NK-92 (cell line): ENCODE measurements around the gene AMACR.

Experiments used
- DNase-seq: peaks from one replicate; lab custom pipeline; 2025; ENCODE audit not compliant: unreplicated experiment; lab: John Stamatoyannopoulos, UW

AMACR gene

DNA sequence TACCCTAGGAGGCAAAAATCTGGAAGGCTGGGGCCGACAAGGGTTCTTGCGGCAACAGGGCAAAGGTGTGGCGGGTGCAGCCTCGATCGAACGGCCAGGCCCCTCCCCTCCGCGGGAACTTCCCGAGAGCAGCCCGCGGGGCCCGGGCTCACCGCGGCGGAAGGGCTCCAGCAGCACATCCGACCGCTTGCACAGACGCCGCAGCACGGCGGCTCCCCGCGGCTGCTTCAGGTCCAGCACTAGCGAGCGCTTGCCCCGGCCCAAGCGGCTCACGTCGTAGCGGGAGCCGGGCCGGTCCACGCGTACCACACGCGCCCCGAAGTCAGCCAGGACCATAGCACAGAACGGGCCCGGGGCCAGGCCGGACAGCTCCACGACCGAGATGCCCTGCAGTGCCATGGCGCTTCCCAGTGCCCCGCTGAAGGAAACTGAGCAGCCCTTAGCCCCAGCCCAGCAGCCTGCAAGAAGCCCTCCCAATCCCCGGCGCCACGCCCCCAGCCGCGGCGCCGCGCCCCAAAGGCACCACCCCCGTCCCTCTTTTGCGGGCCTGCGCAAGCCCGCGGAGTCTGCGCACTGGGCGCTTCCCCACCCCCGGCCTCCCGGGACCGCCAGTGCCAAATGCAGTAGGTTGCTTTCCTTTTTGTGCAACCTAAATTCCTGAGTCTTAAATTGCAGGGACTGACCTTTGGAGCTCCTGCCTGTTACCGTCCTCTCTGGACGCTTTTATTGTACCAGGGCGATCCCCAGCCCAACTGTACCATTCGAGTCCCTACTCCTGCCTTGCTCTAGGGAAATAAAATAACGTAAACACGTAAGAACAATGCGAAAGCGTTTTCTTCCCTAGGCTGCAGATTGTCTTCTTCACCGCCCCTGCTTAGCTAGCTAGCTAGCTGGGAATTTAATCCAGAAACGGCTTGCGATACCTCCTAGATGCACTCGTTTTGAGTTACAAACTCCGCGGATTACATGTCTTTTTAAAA lies at the start of gene AMACR:
Gene AMACR (minus strand): TSS at position 430 of the 980 bp plus-strand sequence. CDS start 31 bp downstream, at position 399.
- DNase-seq, result peak; percentile 51

DNA sequence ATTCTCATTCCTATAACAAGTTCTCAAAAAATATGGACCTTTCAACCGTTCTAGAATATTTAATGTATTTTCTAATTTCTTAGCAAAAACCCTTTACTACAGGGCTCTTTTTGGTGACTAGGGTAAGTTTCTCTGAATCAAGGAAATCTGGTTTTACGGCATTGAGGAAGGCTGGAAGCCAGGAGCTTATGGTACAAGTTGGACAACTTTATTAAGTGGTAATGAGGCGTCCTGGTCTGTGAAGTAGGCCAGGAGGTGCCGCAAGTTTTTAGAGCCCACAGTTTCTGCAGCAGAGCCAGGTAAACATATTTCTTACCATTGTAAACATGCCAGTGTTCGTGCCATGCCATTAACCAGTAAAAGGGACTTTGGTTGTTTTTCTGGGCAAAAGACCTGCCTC lies 49.7 kb upstream of the AMACR start:
- DNase-seq, result no peak

DNA sequence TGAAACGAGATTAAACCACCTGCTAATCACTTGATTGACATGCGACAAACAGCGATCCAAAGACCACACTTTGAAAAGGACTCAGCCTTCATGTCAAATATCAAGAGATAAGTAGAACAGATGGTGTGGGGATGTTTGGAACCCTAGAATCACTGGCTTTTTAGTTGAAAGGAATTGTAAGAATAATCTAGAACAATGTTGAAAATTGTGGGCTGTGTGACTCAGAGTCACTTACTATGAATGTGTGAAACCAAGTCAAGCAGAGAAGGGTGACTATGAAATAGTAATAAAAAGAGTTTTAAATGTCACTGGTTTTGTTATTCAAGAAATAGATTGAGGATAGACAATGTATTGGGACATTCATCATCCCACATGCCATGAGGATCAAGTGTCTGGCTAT lies 49.3 kb upstream of the AMACR start:
- no peak for DNase-seq

DNA sequence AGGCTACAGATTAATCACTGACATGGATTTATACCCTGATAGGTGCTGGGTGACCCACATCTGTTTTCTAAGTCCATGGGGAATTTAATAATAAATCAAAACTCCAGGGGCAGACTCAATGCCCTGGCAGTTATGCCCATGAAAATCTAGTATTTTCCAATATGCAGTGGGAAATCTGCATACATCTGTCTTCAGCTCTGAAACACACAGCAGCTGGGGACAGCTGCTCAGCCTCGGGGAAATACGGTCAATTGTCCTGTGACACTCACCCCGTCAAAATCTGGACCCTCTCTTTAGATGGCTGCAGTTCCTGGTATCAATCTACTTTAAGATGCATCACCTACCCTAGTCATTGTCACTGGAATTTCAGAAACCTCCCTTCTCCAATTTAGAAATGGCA lies 47.8 kb upstream of the AMACR start:
- DNase-seq, result no peak

DNA sequence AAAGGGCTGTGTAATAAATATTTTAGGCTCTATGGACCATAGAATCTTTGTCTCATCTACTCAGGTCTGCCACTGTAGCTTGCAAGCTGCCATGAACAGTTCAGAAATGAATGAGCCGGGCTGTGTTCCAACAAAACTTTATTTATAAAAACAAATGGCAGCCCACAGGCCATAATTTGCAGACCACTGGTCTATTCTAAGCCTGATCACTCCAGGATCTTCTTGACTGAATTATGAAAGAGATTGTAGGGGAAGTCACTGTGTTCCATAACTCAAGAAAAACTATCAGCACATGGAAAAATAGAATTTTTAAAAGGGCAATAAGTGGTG lies 46.5 kb upstream of the AMACR start:
- no peak for DNase-seq

DNA sequence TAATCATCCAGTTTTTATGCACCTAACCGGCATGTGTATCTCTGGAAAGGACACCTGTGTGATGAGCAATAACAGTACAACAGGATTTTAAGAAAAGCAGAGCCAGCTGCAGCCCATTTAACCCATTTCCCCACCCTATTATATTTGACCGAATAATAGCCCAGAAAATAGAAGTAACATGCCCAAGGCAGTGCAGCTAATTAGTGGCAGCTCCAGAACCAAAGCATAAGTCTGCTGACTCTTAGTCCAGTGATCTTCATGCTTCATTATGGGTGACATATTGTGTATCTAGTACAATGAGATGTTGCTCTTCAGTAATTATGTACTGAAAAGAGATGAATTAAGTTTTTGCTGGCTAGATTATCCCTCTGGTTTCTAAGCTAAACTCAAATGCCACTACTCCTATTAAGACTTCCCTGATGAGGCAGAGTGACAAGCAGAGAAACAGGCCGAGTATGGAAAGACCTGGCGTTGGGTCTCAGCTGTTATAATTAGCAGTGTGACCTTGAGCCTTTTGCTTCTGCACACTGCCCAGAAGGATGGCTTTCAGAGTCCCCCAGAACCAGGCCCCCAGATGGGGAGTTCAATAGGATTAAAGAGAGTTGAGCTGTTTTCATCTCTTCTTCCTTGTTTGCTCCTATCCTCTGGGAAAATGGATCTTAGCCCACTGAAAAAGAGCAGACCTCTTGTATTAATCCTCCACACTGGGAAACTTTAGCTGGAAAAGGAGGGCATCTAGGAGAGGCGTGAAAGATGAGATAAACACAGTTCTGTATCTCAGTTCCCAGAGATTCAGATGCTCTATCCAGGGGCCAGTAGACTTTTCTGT lies 45.9 kb upstream of the AMACR start:
- DNase-seq, result no peak

DNA sequence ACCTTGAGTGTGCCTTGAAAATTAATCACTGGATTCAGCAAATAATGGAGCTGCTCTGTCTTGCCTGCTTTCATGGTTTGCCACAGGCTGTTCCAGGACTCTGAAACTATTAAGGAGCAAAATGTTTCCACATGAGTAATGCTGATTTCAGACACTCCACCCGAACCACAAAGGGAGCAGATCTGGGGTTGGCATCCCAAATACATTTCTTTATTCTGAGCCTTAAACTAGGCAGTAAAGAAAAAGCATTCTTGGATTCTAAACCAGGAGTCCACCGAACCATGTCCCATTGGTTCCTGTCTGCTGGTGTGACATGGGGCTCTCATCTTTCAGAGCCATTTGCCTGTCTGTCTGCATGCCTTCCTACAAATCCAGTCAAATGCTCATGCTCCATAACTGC lies 45.3 kb upstream of the AMACR start:
- DNase-seq, result no peak

DNA sequence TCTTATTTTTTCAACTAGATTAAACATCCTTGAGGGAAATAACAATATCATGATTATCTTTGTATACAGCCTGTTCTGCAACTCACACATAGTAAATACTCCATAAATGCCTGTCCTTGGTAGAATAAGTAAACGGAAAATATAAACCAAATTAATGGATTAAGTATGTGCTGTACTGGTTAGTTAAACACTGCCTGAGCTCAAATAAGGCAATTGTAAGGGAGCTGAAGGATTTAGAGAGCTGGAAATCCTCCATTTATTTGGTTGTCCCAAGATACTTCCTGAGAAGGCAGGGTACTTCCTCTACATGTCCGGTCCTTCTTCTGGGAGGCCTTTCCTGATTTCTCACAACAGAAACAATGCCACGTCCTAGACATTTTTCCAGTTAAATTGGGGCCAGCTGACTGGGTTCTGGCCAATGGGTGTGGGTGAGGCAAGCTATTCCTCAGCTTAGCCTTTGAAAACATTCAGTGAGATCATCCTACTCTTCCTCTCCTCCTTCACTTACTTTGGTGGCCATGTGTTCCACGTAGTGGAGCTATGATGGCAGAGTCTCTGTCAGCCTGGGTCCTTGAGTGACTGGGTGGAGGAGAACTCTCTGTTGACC lies 43.6 kb upstream of the AMACR start:
- DNase-seq, result no peak

DNA sequence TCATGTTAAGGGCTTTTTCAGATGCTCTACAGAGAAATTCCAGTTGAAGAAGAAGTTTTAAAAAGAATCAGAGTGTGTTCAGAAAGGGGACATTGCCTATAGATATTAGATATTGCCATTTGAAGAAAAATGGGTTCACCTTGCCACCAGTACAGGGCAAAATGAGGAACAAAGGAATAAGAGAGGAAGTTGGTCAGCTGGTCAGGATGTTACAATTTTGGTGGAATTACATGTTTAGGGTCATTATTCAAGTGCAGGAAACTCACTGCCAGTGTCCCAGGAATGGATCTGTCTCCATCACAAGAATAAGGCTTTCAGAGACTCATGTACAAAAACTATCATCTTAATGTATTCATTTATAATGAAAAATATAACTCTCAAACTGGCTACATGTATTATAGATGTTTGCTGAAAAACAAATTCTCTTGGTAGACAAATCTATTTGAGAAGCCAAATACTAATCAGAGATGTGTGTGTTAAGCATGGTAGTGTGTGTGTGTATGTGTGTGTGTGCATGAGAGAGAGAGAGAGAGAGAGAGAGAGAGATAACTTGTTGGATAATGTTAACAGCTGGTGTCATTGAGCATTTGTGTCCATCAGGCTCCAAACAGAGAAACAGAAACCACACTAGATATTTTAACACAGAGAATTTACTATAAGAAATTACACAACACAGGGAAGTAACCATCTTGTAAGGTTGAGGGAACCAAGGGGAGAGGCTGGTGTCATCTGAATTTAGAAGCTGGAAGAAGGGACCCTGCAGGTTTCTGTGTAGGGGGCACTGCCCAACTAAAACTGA lies 40.1 kb upstream of the AMACR start:
- no peak for DNase-seq

DNA sequence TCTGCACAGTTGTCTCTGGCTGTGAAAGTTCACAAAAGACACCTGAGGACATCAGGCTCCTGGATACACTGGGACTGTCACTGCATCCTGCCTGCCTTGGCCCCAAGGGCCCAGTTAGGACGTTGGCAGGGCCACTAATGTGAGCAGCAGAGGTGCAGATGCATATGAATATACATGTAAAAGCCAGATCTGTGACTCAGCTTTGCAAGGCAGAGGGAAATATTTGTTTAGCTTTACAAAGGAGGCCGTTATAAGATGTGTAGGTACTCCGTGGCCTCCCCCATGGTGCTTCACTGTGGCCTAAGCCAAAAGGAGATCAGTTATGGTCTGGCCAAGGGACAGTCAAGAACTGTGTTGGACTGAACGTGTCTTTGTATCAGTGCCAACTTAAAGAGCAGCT lies 39.3 kb upstream of the AMACR start:
- no peak for DNase-seq

DNA sequence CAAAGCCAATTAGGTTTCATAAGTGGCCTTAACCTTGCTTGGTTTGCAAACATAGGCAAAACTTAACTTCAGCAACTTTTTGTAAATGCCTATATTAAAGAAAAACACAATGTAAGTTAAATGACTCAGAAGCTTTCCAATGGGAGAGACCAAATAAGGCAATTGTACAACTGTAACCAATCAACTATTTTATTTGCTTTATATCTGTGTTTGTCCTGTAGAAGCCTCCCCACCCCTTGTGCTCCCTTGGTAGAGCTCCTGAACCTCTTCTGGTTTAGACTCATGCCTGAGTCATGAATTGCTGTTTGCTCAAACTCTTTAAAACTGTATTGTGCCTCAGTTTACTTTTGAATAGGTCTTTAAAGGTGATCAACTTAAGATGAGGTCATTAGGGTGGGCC lies 38.1 kb upstream of the AMACR start:
- DNase-seq, result no peak

DNA sequence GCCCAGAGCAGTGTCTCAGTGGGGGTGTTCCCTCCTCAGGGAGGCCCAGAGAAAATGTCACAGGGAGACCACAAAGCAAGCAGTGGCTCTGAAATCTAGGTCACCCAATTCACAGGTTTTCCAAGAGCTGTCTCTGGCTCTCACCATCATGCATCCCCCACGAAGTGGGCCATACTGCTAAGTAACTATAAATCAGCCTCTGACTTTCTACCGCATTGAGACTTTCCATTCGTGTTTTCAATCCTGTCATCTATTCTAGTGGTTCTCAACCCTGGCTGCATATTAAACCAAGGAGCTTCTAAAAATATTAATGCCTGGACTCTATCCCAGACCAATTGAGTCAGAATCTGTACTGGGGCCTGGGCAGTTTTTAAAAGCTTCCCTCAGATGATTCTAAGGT lies 37.2 kb upstream of the AMACR start:
- no peak for DNase-seq

DNA sequence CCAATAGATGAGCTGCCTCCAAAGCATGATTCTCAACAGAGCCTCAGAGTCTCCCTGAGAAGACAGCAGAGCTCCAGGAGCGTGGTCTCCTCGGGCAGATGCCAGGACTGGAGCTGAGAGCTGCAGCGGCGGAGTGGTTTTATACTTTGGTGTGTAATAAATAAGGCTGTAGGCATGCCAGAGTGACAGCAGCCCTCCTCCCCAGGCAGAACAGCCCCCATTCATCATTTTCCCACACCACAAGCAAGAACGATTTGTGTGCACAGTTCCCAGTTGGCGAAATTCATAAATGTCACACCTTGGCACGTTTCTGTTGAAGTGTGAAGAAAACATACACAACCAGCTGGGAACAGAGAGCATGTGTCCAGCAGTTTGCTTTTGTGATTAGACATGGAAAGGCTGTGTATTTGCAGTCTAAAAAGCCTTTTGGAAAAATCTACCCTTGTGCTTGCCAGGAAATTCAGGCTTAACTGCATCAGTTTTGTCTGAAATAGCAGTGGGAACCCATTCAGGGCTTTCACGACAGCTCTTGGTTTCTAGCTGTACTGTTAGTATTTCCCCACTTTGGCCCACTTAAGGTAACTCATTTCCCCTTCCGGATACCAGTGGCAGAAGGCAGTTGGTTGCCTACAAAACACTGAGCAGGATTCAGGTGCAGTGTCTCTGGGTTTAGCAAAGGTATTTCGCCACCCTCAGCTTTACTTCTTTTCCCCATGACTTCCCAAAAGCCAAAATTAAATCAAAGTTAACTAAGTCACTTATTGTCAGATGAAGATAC lies 35.4 kb upstream of the AMACR start, which contains the start of gene C1QTNF3:
Gene C1QTNF3 (minus strand): TSS at position 115 of the 778 bp plus-strand sequence. CDS start 88 bp downstream, at position 27.
- no peak for DNase-seq

DNA sequence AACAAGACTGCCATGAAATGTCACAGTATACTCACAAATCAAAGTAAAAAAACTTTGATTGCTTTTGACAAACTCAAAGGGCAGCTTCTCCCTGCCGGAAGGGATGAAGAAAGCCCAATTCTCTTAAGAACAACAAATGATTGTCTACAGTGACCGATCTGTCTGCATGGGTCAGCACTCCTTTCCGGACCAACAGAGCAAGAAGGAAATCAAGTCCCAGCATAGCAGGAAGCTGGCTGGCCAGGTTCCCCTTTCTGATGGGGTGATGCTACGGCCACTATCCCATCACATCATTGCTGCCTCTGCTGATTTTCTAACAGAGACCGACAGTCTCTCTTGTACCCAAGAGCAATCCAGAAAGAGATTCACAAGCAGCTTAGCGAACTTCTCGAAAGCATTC lies 34.5 kb upstream of the AMACR start:
- no peak for DNase-seq

DNA sequence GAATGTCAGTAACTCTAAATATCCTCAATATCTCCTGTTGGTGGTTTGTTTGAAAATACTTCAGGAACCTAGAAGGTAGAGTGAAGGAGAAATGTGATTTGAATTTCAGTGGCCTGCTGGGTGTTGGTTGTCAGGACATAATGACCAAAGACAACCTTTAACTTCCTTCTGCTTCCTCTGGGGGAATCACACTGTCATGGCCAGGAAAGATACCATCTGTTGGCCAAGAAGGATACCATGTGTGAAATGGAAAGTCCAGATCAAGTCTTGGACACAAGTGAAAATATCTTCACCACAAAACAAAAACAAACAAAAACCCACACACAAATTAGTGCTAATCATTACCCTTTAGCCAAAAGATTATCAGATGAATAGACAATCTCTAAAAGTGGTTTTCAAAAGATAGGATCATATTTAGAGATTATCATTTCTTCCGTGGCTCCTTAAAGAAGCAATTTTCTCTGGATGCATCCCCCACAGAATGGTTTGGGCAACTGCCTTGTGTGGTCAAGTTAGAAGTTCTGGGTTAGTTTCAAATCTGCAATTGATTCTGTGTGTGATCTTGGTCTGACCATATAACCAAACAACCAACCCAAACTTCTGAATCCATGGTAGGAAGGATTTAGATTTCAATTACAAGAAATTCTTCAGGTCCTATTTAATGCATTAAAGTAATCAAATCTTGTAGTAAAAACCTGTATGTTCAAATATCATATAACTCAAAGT lies 33.6 kb upstream of the AMACR start:
- no peak for DNase-seq

DNA sequence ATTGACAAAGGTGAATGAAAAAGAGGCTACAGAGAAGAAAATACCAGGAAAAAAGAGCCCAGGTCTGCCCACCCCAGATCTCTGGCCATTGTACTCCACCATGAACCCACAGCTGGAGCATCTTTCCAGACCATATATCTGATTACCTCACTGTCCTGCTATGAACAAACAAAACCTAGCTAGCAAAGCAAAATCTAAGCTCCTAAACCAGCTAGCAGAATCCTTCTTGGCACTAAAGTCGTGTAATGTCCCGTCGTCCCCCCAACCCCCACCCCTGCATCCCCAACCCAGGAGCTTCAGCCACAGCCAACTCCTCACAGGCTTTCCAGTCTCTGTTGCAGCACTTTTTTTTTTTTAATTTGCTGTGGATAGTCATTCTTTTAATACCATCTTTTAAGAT lies 32.6 kb upstream of the AMACR start:
- no peak for DNase-seq

DNA sequence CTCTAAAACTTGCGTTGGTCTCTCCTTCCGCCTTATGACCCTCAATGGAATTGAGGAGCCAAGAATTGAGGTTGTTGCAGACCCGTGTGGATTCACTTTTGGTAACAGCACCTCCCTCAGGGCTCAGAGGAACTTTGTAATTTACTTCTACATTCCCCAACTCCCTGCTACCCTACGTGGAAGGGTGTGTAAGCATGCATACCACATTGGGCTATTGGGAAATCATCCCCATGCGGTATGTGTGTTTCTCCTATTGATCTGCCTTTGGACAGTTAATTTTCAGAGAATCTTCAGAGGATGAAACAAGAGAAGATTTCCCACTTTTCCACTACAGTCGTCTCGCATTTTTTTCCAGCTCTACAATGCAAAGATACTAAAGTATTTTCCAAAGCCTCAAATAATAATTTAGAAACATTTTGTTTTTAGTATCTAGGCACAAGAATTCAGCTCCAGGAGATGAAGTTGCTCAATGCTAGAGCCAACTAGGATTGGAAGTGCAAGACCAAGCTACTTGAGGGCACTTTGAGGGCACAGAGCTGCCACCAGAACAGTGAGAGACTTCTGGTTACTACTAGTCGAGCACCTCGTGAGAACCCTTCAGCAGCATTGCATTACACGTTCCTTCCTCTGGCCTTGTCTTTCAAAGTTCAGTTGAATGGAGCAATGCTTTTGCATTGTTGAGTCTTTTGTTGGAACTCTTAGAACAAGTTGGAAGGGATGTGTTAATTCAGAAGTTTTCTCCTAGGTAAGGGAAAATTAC lies 31.7 kb upstream of the AMACR start:
- DNase-seq, result no peak

DNA sequence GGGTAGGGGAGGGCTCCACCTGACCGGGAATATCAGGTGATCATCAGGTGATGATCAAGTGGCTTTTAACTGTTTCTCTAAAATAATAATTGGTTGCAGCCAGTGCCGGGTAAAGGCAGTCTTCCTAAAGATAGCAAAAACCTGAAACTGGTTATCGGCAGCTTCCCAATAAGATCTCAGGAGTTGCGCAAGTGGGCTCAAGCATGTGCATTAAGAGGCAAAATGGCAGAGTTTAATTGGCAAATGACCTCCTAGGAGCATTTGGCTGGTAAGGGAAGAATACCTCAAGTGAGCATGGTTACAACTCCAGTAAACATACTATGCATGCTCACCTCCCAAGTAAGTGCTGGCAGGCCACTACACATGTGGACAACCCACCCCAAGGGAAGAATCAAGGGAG lies 31.0 kb upstream of the AMACR start:
- no peak for DNase-seq

DNA sequence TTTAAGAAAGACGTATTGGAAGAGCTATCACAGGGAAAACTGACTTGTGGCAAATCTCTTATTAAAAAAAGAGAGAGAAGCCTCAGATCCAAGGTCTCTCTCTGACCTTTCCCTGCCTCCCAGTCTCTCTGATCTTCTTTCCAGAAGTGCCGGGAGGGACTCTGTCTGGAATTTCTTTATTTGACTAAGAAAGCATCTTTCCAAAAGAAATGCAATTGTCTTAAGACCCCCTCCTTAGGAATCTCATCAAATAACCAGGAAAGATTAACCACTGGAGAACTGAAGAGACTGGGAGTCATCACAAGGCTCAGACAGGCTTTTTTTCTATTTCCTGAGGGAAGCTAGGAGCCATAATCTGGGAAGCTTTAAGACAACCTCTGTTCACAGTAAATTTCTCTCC lies 30.5 kb upstream of the AMACR start:
- DNase-seq, result no peak
